SK-N-SH (cell line): ENCODE data around the gene WFIKKN1. TPM values are rescaled to one million over a fixed set of nuclear protein-coding genes. Genes with fewer than 3 reads are reported as not detected.

Source experiments
- CTCF ChIA-PET: fragments of 300-600, 350-600 bp; formaldehyde crosslinking; extraction: SDS; loops from one replicate; lab custom pipeline; 2021; lab: Yijun Ruan, JAX
- POLR2A ChIA-PET: fragments of 350-600 bp; sonication (Branson Sonifier 250); formaldehyde crosslinking; extraction: SDS; loops from one replicate; lab custom pipeline; 2020; ENCODE audit warnings: antibody characterized with exemption, inconsistent platforms; lab: Yijun Ruan, JAX
- DNase-seq: peaks from one replicate; pipeline ENCODE4 v3.0.0; 2012
- H2AFZ ChIP-seq: fragments of 200-600 bp; sonication (generic); 2 replicates; pipeline ENCODE4 v1.8.1; 2016; ENCODE audit warnings: antibody characterized with exemption, mild to moderate bottlenecking, low read depth
- H3F3A ChIP-seq: fragments of 200-600 bp; sonication (generic); replicated peaks from 2 replicates; pipeline ENCODE3; 2016; ENCODE audit warnings: antibody characterized with exemption, mild to moderate bottlenecking; ENCODE audit not compliant: insufficient read depth
- H3K27ac ChIP-seq, 2 experiments: fragments of 200-500 bp in 1 of 2; fragments of 200-600 bp in 1 of 2; sonication (Bioruptor generic) in 1 of 2; sonication (generic), shearing (Covaris generic) in 1 of 2; 2 replicates each; pipeline versions ENCODE4 v1.5.1 to v1.6.1; 2014 to 2016; ENCODE audit warnings: low read depth in 2 of 2, inconsistent platforms in 1 of 2, low read length in 1 of 2, mild to moderate bottlenecking in 1 of 2, mixed read lengths in 1 of 2
- H3K27me3 ChIP-seq: fragments of 200-600 bp; sonication (generic), shearing (Covaris generic); 2 replicates; pipeline ENCODE4 v1.6.1; 2016; ENCODE audit warnings: mixed run types; ENCODE audit not compliant: insufficient read depth
- H3K36me3 ChIP-seq, 2 experiments: fragments of 200-500 bp in 1 of 2; fragments of 200-600 bp in 1 of 2; sonication (Bioruptor generic) in 1 of 2; sonication (generic) in 1 of 2; replicated peaks in 1 of 2; 2 replicates each; pipeline versions ENCODE3 to v1.5.1; 2014 to 2016; ENCODE audit warnings: low read length in 1 of 2, mild to moderate bottlenecking in 1 of 2; ENCODE audit not compliant: insufficient read depth in 2 of 2, control insufficient read depth in 1 of 2
- H3K4me1 ChIP-seq, 2 experiments: fragments of 200-500 bp in 1 of 2; fragments of 200-600 bp in 1 of 2; sonication (Bioruptor generic) in 1 of 2; sonication (generic), shearing (Covaris generic) in 1 of 2; 2 replicates each; pipeline versions ENCODE4 v1.5.1 to v1.6.1; 2014 to 2016; ENCODE audit warnings: low read depth in 1 of 2, low read length in 1 of 2, mixed run types in 1 of 2; ENCODE audit not compliant: insufficient read depth in 2 of 2, control insufficient read depth in 1 of 2
- H3K4me2 ChIP-seq: fragments of 200-600 bp; sonication (generic), shearing (Covaris generic); 2 replicates; pipeline ENCODE4 v1.6.1; 2017; ENCODE audit warnings: mixed run types
- H3K4me3 ChIP-seq, 2 experiments: fragments of 200-500 bp in 1 of 2; fragments of 200-600 bp in 1 of 2; sonication (Bioruptor generic) in 1 of 2; sonication (generic), shearing (Covaris generic) in 1 of 2; 2 replicates each; pipeline versions ENCODE4 v1.5.1 to v1.8.1; 2014 to 2016; ENCODE audit warnings: low read depth in 2 of 2, inconsistent platforms in 1 of 2, low read length in 1 of 2, mild to moderate bottlenecking in 1 of 2, mixed read lengths in 1 of 2, moderate library complexity in 1 of 2
- H3K79me2 ChIP-seq: fragments of 200-600 bp; sonication (generic); 2 replicates; pipeline ENCODE4 v1.8.1; 2017; ENCODE audit warnings: mild to moderate bottlenecking; ENCODE audit not compliant: insufficient read depth
- H3K9ac ChIP-seq: fragments of 200-600 bp; sonication (generic); 2 replicates; pipeline ENCODE4 v1.6.1; 2017; ENCODE audit warnings: mixed run types
- H3K9me2 ChIP-seq: fragments of 200-600 bp; sonication (generic); 2 replicates; pipeline ENCODE4 v1.6.1; 2017; ENCODE audit warnings: mixed run types
- H3K9me3 ChIP-seq: fragments of 200-600 bp; sonication (generic); 2 replicates; pipeline ENCODE4 v1.6.1; 2017; ENCODE audit warnings: mixed run types, mild to moderate bottlenecking, moderate library complexity
- H4K20me1 ChIP-seq: fragments of 200-600 bp; sonication (generic); 2 replicates; pipeline ENCODE4 v1.6.1; 2017; ENCODE audit warnings: mild to moderate bottlenecking, mixed run types; ENCODE audit not compliant: insufficient read depth
- ELF1 ChIP-seq: IDR thresholded peaks from 2 replicates; pipeline ENCODE4 v1.4.0; 2012
- EP300 ChIP-seq, 2 experiments: IDR thresholded peaks; 2 replicates each; pipeline versions ENCODE4 v1.4.0 to v1.6.1; 2012; ENCODE audit warnings: borderline replicate concordance in 1 of 2, low read depth in 1 of 2, low read length in 1 of 2
- GATA2 ChIP-seq: sonication (generic); formaldehyde crosslinking; IDR thresholded peaks from 2 replicates; pipeline ENCODE4 v1.5.0; 2020; ENCODE audit warnings: mild to moderate bottlenecking, missing genetic modification reagents
- IRF3 ChIP-seq: fragments of 150-350 bp; IDR thresholded peaks from 2 replicates; pipeline ENCODE4 v1.6.1; 2016; ENCODE audit warnings: mild to moderate bottlenecking, low read depth, low read length
- MAX ChIP-seq: IDR thresholded peaks from 2 replicates; pipeline ENCODE4 v1.4.0; 2012; ENCODE audit warnings: low read depth
- MEF2A ChIP-seq: IDR thresholded peaks from 2 replicates; pipeline ENCODE4 v1.4.0; 2012; ENCODE audit warnings: low read depth, borderline replicate concordance
- MXI1 ChIP-seq: IDR thresholded peaks from 2 replicates; pipeline ENCODE4 v1.6.1; 2012; ENCODE audit warnings: mild to moderate bottlenecking, low read depth, low read length, improper control_type of control experiment
- NFIC ChIP-seq: IDR thresholded peaks from 2 replicates; pipeline ENCODE4 v1.4.0; 2012; ENCODE audit warnings: borderline replicate concordance
- NRF1 ChIP-seq: IDR thresholded peaks from 2 replicates; pipeline ENCODE4 v1.6.1; 2012; ENCODE audit warnings: low read depth, mild to moderate bottlenecking, low read length
- POLR2AphosphoS5 ChIP-seq: IDR thresholded peaks from 2 replicates; pipeline ENCODE4 v1.6.1; 2012; ENCODE audit warnings: low read depth, low read length
- RAD21 ChIP-seq: IDR thresholded peaks from 2 replicates; pipeline ENCODE4 v1.6.1; 2012; ENCODE audit warnings: mild to moderate bottlenecking, low read length
- RCOR1 ChIP-seq: fragments of 150-350 bp; IDR thresholded peaks from 2 replicates; pipeline ENCODE4 v1.6.1; 2017; ENCODE audit warnings: antibody characterized with exemption, low read length
- RFX5 ChIP-seq: IDR thresholded peaks from 2 replicates; pipeline ENCODE4 v1.6.1; 2012; ENCODE audit warnings: mild to moderate bottlenecking, improper control_type of control experiment, low read length
- RXRA ChIP-seq: IDR thresholded peaks from 2 replicates; pipeline ENCODE4 v1.4.0; 2012; ENCODE audit warnings: low read depth, mild to moderate bottlenecking, borderline replicate concordance
- SIN3A ChIP-seq: IDR thresholded peaks from 2 replicates; pipeline ENCODE4 v1.6.1; 2012; ENCODE audit warnings: low read depth, mild to moderate bottlenecking, low read length, moderate library complexity, borderline replicate concordance
- SMC3 ChIP-seq: IDR thresholded peaks from 2 replicates; pipeline ENCODE4 v1.6.1; 2012; ENCODE audit warnings: low read depth, low read length, improper control_type of control experiment
- USF1 ChIP-seq: IDR thresholded peaks from 2 replicates; pipeline ENCODE4 v1.4.0; 2012; ENCODE audit warnings: low read depth, borderline replicate concordance
- USF2 ChIP-seq: fragments of 150-350 bp; IDR thresholded peaks from 2 replicates; pipeline ENCODE4 v1.6.1; 2017; ENCODE audit warnings: antibody characterized with exemption, low read length, low read depth, borderline replicate concordance
- YY1 ChIP-seq: IDR thresholded peaks from 2 replicates; pipeline ENCODE4 v1.4.0; 2012; ENCODE audit warnings: low read depth, mild to moderate bottlenecking
- ZBTB33 ChIP-seq: IDR thresholded peaks from 2 replicates; pipeline ENCODE4 v1.4.0; 2012; ENCODE audit warnings: low read depth, borderline replicate concordance
- WGBS: methylation state at CpG from one replicate; pipeline ENCODE4 v1.1.6; 2017; ENCODE audit warnings: low lambda C conversion rate; 5-methylcytosine and 5-hydroxymethylcytosine counted together
- polyA plus RNA-seq, 3 experiments: library from polyadenylated mRNA; depleted of rRNA; stranded (reverse); fragments of >200 nt; gene quantifications; 2 replicates each; pipeline ENCODE4 v1.2.3, GENCODE V29; 2012

Gene WFIKKN1
- polyA plus RNA-seq, 1 of the 3 experiments (the other 2 are of a cell fraction), result 0.16 TPM

- DNase-seq, result no peak
These were observed 50.4 kb downstream of the WFIKKN1 start for GRCh38 chr16:680967-681745.

GRCh38 chr16:681746-682427 lies 51.1 kb downstream of the WFIKKN1 start:
- Histone ChIP-seq H3K9me3 (no peaks in the 10 kb centered on the region), H3F3A (peaks cover 10% of the 10 kb centered on the region), H3K36me3 (peaks cover 13 to 35% of the 10 kb centered on the region in 2 experiments), H3K79me2 (peaks cover 37% of the 10 kb centered on the region), H3K4me3 (peak overlapping the region; percentile 78 to 96), H3K27ac (no peak overlapping the region; a peak in 1 of 4 replicates), H3K4me1 (peaks cover 8 to 56% of the 10 kb centered on the region in 2 experiments; a peak in 2 of 4 replicates), H4K20me1 (peaks cover 23% of the 10 kb centered on the region), H3K4me2 (peak overlapping the region; percentile 90), H3K9me2 (no peaks in the 10 kb centered on the region), H2AFZ (no peak overlapping the region), H3K9ac (peak overlapping the region; percentile 80; the same call in 1 of the 2 replicates), H3K27me3 (no peaks in the 10 kb centered on the region)
- no peak for DNase-seq
- CTCF ChIA-PET, result interaction anchor here (0.6 to 3.8 kb wide), 8 partner anchors 8 to 59 kb away, joined by 3 to 20 read pairs (median 7); partner anchors contain the start of genes CIAO3, METRN, RHOT2 and WDR24
- 53% methylated on average over 9 of the region's 28 CpGs for WGBS
- POLR2A ChIA-PET, result interaction anchor here (1.0 to 2.2 kb wide), 3 partner anchors 8 to 15 kb away, joined by 3 to 12 read pairs (median 4); partner anchors contain the start of genes RHOT2 and WDR24
- TF ChIP-seq MAX (peak; percentile 38; the same call in 1 of the 2 replicates), ZBTB33 (0 out of 2 replicates have a peak, but pooled peaks have one; percentile 19), NRF1 (no peak), SMC3 (no peak), NFIC (peak; percentile 62; the same call in 1 of the 2 replicates), GATA2 (CRISPR knock-in tag) (no peak), RCOR1 (no peak), MEF2A (no peak), USF2 (no peak), IRF3 (no peak), EP300 (IDR thresholded peaks at IDR 0.05; ENCODE audit: borderline replicate concordance in 1 of 2, low read depth in 1 of 2, low read length in 1 of 2) (no peak), USF1 (no peak), ELF1 (no peak; the same call in 1 of the 2 replicates), RAD21 (no peak), POLR2AphosphoS5 (no peak), RXRA (no peak), YY1 (no peak), RFX5 (no peak), MXI1 (no peak)

More at GRCh38 chr16:680967-681745, 50.4 kb downstream of the WFIKKN1 start:
- Histone ChIP-seq H3K27me3 (no peaks in the 10 kb centered on the region), H2AFZ (no peak overlapping the region), H3K4me3 (peak overlapping the region; percentile 78 to 96), H3K9ac (peak overlapping the region; percentile 80), H3F3A (peaks cover 10% of the 10 kb centered on the region), H3K4me2 (peak overlapping the region; percentile 90), H3K79me2 (peaks cover 37% of the 10 kb centered on the region), H3K4me1 (peaks cover 8 to 56% of the 10 kb centered on the region in 2 experiments; a peak in 2 of 4 replicates), H3K9me3 (no peaks in the 10 kb centered on the region), H3K36me3 (peaks cover 13 to 30% of the 10 kb centered on the region in 2 experiments), H3K27ac (peak overlapping the region; percentile 86 to 98; a peak in 3 of 4 replicates), H4K20me1 (peaks cover 23% of the 10 kb centered on the region), H3K9me2 (no peaks in the 10 kb centered on the region)
- TF ChIP-seq SIN3A, result no peak
- TF ChIP-seq POLR2AphosphoS5, result peak; percentile 22
- ChIA-PET POLR2A (interaction anchor here (0.9 to 2.2 kb wide), 6 partner anchors 8 to 39 kb away, joined by 3 to 12 read pairs (median 4); partner anchors contain the start of genes RHOT2, WDR24 and WDR90), CTCF (interaction anchor here (0.8 to 3.8 kb wide), 8 partner anchors 8 to 92 kb away, joined by 3 to 20 read pairs (median 7); partner anchors contain the start of genes ANTKMT, METRN, RHOT2 and WDR24)
- 42% methylated on average over 42 of the region's 44 CpGs for WGBS
